Panc1 (cell line): ENCODE data around the gene DHCR24. TPM values are rescaled to one million over a fixed set of nuclear protein-coding genes. Genes with fewer than 3 reads are reported as not detected.

Experiments
- ATAC-seq: fragments of 200-7000 bp; cut with Tn5 transposase; 2 replicates; pipeline ENCODE4 v1.9.1; 2020; ENCODE audit warnings: mild to moderate bottlenecking, moderate library complexity
- BruUV-seq: library from RNA; stranded (reverse); fragments of 400-500 nt; replicated peaks from 2 replicates; lab custom pipeline; 2021; lab: Mats Ljungman, UMichigan
- CTCF ChIA-PET: fragments of 300-600 bp; sonication (Branson Sonifier 250); formaldehyde crosslinking; loops from one replicate; lab custom pipeline; 2022; ENCODE audit warnings: antibody characterized with exemption; lab: Charles Lee
- POLR2A ChIA-PET: fragments of 300-600 bp; sonication (Branson Sonifier 250); formaldehyde crosslinking; loops from one replicate; lab custom pipeline; 2022; ENCODE audit warnings: antibody characterized with exemption; lab: Charles Lee
- DNase-seq: peaks from one replicate; pipeline ENCODE4 v3.0.0-alpha.2; 2010; ENCODE audit warnings: low read depth, low spot score
- H3K27ac ChIP-seq: 2 replicates; pipeline ENCODE4 v1.5.1; 2011; ENCODE audit warnings: mild to moderate bottlenecking, low read length, inconsistent platforms
- H3K27me3 ChIP-seq: fragments of 200-500 bp; sonication (Bioruptor generic); 2 replicates; pipeline ENCODE4 v1.6.0; 2014; ENCODE audit warnings: low read length, inconsistent platforms; ENCODE audit not compliant: control insufficient read depth, insufficient read depth
- H3K36me3 ChIP-seq: fragments of 200-500 bp; sonication (Bioruptor generic); 2 replicates; pipeline ENCODE4 v1.5.1; 2014; ENCODE audit warnings: inconsistent platforms, mild to moderate bottlenecking, low read length, moderate library complexity; ENCODE audit not compliant: control insufficient read depth, insufficient read depth
- H3K4me1 ChIP-seq: 2 replicates; pipeline ENCODE4 v1.5.1; 2011; ENCODE audit warnings: inconsistent platforms, mild to moderate bottlenecking, low read length, moderate library complexity; ENCODE audit not compliant: control insufficient read depth, insufficient read depth
- H3K4me3 ChIP-seq, 2 experiments: 2 replicates each; pipeline ENCODE4 v1.5.1; 2011 to 2012; ENCODE audit warnings: low read depth in 2 of 2, low read length in 2 of 2, mild to moderate bottlenecking in 2 of 2, inconsistent platforms in 1 of 2, moderate library complexity in 1 of 2
- H3K9me3 ChIP-seq: fragments of 200-500 bp; sonication (Bioruptor generic); 2 replicates; pipeline ENCODE4 v1.5.1; 2014; ENCODE audit warnings: low read depth, mild to moderate bottlenecking, inconsistent platforms, low read length, moderate library complexity; ENCODE audit not compliant: control insufficient read depth, insufficient read depth
- POLR2AphosphoS5 ChIP-seq: IDR thresholded peaks from 2 replicates; pipeline ENCODE4 v1.6.1; 2012; ENCODE audit warnings: mild to moderate bottlenecking, low read depth, low read length, moderate library complexity
- SIN3A ChIP-seq: IDR thresholded peaks from 2 replicates; pipeline ENCODE4 v1.6.1; 2012; ENCODE audit warnings: low read depth, mild to moderate bottlenecking, low read length, moderate library complexity, borderline replicate concordance; ENCODE audit not compliant: insufficient read depth
- TCF7L2 ChIP-seq: IDR thresholded peaks from 2 replicates; pipeline ENCODE4 v1.6.1; 2011; ENCODE audit warnings: mild to moderate bottlenecking, low read depth, low read length, inconsistent platforms
- in situ Hi-C: cut with HindIII; loops from 2 replicates; pipeline ENCODE4 v1.10.0; 2016; ENCODE audit warnings: low sequenced_read_pairs, low pct_unique_long_range_greater_than_20kb
- intact Hi-C: fragments of 100-400 bp; cut with micrococcal nuclease; formaldehyde crosslinking; loops from one replicate; pipeline ENCODE4 v1.10.0; 2022; ENCODE audit not compliant: unreplicated experiment
- total RNA-seq: library from RNA; stranded (reverse); gene quantifications from one replicate; pipeline ENCODE4 v1.2.1, GENCODE V29; 2021; ENCODE audit not compliant: unreplicated experiment
- TF ChIP-seq, protein P1 (sequence below): fragments of 450-650 bp; IDR thresholded peaks from 2 replicates; pipeline ENCODE4 v1.5.1; 2017; ENCODE audit warnings: mild to moderate bottlenecking
- TF ChIP-seq, protein P2 (sequence below), 2 experiments: IDR thresholded peaks; 2 replicates each; pipeline ENCODE4 v1.6.1; 2011 to 2012; ENCODE audit warnings: low read depth in 2 of 2, control low read depth in 1 of 2, low read length in 1 of 2, mild to moderate bottlenecking in 1 of 2, moderate library complexity in 1 of 2; ENCODE audit not compliant: insufficient read depth in 1 of 2

DHCR24 gene
- total RNA-seq, 1 experiment from 2014 or later, result 313 TPM

DNA sequence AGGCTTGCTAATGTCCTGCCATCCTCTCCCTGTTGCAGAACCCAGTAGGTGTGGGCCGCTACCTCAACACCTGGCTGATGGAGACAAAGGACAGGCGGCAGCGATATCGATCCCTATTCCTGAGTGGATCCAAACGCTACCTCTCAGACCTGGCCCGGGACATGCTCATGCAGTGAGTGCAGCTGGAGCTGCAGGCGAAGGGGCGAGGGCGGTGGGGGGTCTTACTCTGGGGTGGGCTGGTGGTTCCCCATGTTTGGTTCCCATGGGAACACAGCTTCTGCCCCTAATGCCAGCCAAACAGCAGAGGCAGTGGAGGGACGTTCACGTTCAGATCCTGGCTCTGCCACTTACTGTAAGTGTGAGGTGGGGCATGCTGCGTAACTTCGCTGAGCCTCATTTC, 70.0 kb downstream of the DHCR24 start:
- Histone ChIP-seq H3K4me1 (no peaks in the 10 kb centered on the region), H3K4me3 (no peak overlapping the region), H3K27ac (no peak overlapping the region), H3K36me3 (no peaks in the 10 kb centered on the region), H3K27me3 (no peaks in the 10 kb centered on the region; the same call in 1 of the 2 replicates), H3K9me3 (no peaks in the 10 kb centered on the region)
- TF ChIP-seq POLR2AphosphoS5 (no peak), TCF7L2 (no peak), SIN3A (no peak)
- TF ChIP-seq, protein P1, sequence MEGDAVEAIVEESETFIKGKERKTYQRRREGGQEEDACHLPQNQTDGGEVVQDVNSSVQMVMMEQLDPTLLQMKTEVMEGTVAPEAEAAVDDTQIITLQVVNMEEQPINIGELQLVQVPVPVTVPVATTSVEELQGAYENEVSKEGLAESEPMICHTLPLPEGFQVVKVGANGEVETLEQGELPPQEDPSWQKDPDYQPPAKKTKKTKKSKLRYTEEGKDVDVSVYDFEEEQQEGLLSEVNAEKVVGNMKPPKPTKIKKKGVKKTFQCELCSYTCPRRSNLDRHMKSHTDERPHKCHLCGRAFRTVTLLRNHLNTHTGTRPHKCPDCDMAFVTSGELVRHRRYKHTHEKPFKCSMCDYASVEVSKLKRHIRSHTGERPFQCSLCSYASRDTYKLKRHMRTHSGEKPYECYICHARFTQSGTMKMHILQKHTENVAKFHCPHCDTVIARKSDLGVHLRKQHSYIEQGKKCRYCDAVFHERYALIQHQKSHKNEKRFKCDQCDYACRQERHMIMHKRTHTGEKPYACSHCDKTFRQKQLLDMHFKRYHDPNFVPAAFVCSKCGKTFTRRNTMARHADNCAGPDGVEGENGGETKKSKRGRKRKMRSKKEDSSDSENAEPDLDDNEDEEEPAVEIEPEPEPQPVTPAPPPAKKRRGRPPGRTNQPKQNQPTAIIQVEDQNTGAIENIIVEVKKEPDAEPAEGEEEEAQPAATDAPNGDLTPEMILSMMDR, result no peak
- TF ChIP-seq, protein P2, sequence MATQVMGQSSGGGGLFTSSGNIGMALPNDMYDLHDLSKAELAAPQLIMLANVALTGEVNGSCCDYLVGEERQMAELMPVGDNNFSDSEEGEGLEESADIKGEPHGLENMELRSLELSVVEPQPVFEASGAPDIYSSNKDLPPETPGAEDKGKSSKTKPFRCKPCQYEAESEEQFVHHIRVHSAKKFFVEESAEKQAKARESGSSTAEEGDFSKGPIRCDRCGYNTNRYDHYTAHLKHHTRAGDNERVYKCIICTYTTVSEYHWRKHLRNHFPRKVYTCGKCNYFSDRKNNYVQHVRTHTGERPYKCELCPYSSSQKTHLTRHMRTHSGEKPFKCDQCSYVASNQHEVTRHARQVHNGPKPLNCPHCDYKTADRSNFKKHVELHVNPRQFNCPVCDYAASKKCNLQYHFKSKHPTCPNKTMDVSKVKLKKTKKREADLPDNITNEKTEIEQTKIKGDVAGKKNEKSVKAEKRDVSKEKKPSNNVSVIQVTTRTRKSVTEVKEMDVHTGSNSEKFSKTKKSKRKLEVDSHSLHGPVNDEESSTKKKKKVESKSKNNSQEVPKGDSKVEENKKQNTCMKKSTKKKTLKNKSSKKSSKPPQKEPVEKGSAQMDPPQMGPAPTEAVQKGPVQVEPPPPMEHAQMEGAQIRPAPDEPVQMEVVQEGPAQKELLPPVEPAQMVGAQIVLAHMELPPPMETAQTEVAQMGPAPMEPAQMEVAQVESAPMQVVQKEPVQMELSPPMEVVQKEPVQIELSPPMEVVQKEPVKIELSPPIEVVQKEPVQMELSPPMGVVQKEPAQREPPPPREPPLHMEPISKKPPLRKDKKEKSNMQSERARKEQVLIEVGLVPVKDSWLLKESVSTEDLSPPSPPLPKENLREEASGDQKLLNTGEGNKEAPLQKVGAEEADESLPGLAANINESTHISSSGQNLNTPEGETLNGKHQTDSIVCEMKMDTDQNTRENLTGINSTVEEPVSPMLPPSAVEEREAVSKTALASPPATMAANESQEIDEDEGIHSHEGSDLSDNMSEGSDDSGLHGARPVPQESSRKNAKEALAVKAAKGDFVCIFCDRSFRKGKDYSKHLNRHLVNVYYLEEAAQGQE (IDR thresholded peaks at IDR 0.05; ENCODE audit: insufficient read depth in 1 of 2, low read depth in 2 of 2, low read length in 1 of 2), result no peak
- ATAC-seq (no peak), DNase-seq (no peak)
- CTCF ChIA-PET, result no interaction called here
- no TSS peak for BruUV-seq
- in situ Hi-C loops, result no loop called here
- intact Hi-C loops, result no loop called here
- POLR2A ChIA-PET, result no interaction called here

DNA sequence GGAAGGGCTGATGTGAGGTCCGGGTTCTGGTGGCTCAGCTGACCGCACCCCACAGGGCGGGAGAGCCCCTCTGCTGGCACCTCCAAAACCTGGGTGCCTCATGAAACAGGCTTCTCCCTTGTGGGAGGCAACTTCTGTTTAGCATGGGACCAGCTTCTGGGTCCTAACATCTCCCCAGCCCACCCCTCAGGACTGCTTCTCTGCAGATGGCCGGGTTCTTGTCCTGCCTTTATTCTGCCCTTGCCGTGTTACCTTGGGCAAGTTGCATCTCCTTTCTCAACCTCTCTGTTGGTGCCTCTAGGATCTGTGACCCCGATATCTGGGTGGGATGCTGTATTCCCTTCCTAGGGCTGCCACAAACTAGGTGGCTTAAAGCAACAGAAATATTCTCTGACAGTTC, 70.9 kb downstream of the DHCR24 start:
- ATAC-seq, result no peak
- Histone ChIP-seq H3K27me3 (no peaks in the 10 kb centered on the region; the same call in 1 of the 2 replicates), H3K27ac (no peak overlapping the region), H3K9me3 (no peaks in the 10 kb centered on the region), H3K36me3 (no peaks in the 10 kb centered on the region), H3K4me1 (no peaks in the 10 kb centered on the region), H3K4me3 (no peak overlapping the region)
- TF ChIP-seq, protein P1, result no peak
- no peak for TF ChIP-seq TCF7L2
- no peak for TF ChIP-seq SIN3A
- in situ Hi-C loops (no loop called here), intact Hi-C loops (no loop called here)
- ChIA-PET POLR2A (no interaction called here), CTCF (no interaction called here)
- no TSS peak for BruUV-seq
- DNase-seq, result no peak
